GM19395 (cell line): ENCODE data around the gene DSCAM.

Experiments used
- ATAC-seq: cut with Tn5 transposase; IDR thresholded peaks from one replicate; pipeline ENCODE4 v1.9.1; 2021; ENCODE audit warnings: mild to moderate bottlenecking, moderate library complexity; ENCODE audit not compliant: unreplicated experiment

Gene DSCAM

DNA sequence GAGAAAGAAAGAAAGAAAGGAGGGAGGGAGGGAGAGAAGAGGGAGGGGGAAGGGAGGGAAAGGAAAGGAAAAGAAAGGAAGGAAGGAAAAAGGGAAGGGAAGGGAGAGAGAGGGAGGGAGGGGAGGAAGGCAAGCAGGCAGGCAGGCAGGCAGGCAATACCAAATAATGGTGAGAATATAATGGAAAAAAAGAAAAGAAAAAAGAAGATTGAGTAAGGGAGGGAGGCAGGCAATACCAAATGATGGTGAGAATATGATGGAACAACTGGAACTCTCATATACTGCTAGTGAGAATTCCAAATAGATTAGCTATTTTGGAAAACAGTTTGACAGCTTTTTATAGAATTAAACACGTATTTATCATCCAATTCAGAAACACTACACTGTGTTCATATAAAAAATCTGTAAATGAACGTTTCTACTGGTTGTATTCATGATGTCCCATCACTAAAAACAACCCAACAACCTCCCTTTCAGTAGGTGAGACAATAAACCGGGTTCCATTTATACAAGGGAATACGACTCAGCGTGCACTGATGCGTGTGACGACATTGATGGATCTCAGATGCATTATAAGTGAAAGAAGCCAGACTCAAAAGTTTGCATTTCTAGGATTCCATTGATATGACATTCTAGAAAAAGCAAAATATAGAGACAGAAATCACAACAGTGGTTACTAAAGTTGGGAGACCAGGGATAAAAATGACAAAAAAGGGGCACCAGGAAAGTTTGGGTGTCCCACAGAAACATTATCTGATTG, 226.4 kb downstream of the DSCAM start:
- no peak for ATAC-seq

- ATAC-seq: no peak
These were observed 228.6 kb downstream of the DSCAM start for GRCh38 chr21:40618191-40618973.

DNA sequence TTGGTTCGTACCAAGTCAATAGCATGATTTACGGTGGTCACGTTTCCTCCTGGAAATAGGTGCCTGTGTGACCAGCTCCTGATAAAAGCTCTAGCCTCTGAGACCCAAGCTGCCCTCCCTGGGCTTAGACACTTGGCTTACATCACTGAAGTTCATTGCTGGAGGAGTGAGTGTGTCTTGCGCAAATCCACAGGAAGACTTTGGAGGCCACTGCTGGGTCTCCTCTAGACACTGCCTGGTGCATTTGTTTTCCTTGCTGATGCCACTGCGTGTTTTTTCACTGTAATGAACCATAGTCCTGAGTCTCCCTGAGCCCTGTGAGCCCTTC, 230.6 kb downstream of the DSCAM start:
- no peak for ATAC-seq

DNA sequence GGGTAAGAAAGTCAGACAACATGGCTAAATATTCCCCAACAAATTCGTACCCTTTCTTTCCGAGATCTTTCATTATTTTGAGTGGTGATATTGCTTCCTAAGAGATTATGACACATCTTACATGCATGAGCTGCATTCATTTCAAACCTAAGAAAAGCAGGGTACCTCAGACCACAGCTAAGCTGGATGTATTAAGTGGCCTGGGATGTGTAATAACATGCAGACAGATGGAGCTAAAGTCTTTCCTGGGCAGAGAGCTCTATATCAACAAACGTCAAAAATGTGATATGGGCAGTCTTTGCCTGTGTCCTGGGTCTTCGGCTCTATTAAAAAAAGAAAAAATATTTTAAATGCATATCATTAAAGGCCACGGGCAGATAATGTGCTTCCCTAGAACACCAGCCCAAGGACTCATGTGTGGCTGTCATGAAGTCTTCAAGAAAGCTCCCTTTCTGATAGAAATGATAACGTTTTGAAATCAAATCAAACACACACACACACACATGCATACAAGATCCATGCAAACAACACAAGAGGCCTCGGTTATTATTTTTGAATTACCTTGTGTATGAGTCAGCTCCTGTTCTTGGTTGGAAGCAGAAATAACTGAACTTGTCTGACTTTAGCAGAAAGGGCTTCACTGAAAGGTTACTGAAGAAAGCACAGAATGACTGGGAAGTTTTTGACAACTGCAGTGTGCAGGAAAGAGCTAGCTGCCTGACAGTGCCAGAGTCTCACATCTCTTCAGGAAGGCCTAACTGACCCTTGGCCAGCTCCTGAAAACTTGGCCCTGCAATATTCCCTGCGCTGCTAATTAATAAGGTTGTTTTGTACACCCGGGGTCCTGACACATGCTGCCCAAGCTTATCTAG, 231.2 kb downstream of the DSCAM start:
- ATAC-seq: no peak

- ATAC-seq: no peak
These were observed 233.4 kb downstream of the DSCAM start for GRCh38 chr21:40613546-40614030.

DNA sequence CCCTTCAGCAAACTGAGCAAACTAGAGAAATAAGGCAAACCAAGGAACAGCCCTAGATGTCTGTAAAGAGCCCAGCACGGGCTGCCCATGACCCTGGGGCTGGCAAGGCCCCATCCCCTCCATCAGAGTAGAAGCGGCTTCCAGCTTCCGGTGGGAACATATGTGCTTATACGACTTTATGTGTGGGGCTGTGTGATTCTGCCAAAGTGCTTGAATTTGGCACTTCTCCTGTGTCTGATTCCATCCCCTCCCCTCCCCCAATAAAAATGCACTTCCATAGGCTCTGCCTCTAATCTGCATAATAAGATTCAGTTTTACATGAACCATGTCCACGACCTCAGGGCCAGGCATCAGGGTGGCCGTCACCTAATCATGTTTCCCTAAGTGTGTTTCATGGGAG, 236.6 kb downstream of the DSCAM start:
- ATAC-seq: no peak

- ATAC-seq: no peak
These were observed 240.6 kb downstream of the DSCAM start for GRCh38 chr21:40606341-40606740.

DNA sequence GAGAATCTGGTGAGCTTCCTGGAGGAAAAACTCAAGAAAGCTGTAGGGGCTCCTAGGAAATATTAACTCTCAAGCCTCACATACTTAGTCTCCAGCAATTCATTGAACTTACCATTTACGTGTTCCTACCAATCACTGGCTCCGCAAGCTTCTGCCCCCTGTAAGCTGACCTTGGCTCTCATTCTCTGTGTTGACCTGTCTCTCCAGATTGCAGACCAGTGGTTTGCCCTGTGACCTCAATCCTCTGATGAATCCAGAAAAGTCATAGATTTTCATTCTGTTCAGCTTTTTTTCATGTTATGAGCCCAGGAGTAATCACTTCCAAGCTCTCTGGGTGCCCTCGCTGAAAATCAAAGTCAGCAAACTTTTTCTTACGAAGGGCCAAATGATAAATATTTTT, 241.9 kb downstream of the DSCAM start:
- ATAC-seq: no peak

DNA sequence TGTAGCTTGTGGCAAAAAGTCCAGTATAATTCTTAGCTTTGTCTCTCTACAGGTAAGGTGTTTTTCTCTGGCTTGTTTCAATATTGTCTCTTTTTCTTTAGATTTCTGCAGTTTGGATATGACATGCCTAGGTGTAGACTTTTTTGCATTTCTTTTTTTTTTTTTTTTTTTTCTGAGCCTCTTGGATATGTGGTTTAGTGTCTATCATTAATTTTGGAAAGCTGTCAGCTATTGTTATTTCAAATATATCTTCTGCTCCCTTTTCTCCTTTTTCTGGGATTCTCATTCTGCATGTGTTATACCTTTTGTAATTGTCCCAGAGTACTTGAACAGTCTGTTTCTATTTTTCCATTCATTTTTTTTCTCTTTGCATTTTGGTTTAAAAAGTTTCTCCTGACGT, 243.2 kb downstream of the DSCAM start:
- ATAC-seq: no peak

- ATAC-seq: no peak
These were observed 244.9 kb downstream of the DSCAM start for GRCh38 chr21:40602080-40602479.

DNA sequence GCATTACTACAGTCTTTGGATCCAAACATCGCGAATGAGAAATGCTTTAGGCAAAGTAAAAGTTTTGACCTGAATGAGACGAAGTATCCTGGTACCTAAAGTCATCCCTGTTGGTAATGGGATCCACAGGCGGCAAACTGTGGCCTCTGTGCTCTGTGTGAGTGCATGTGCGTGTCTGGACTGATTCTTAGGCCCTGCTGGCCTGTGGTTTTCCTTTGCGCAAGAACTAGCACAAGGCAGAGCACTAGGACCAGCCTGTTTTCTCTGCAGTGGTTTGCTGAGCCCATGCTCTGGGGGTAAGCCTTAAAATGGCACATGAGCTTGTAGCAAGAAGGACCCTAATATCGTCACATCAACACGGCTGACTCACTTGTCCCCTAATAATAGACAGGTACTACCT, 251.2 kb downstream of the DSCAM start:
- no peak for ATAC-seq

DNA sequence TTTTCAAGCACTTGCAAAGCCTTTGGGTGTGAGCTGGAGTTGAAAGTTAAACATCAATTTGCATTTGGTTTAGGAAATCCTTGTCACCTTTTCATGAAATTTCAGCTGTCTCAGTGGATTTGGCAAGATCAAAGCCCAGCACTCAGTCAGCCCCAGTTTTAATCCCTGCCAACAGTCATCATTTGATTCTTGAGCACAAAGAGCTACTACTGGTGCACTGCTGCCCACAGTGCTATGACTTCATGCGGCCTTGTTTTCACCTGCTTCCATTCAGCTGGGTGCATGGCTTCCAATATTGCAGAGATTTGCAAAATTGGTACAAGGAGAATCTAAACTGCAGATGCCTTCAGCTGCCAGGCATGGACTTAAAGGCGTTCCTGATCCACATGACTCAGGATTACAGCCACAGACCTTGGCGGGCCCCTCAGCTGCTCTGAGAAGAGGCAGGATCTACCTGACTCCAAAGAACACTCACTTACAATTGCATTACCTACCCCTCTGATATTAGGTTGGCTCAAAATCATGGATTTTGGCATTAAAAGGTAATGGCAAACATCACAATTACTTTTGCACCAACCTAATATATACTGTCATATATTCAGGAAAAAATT, 259.1 kb downstream of the DSCAM start:
- ATAC-seq: no peak

GRCh38 chr21:40586575-40586974, 260.4 kb downstream of the DSCAM start:
- no peak for ATAC-seq

- no peak for ATAC-seq
These were observed 269.5 kb downstream of the DSCAM start for GRCh38 chr21:40577285-40578043.

DNA sequence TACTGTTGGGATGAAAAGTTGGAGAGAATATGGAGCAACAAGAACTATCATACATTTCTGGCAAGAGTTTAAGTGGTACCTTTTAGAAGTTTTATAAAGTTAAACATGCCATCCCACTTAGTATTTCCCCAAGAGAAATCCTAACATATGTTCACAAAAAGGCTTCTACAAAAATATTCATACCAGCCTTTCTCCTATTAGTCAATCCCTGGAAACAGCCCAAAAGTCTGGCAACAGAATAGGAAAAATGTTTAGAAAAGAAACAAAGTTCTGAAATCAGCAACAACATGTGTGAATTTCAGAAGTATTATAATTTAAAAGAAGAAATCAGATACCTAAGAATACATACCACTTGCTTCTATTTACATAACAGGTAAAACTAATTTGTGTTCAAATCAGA, 271.0 kb downstream of the DSCAM start:
- ATAC-seq: no peak

DNA sequence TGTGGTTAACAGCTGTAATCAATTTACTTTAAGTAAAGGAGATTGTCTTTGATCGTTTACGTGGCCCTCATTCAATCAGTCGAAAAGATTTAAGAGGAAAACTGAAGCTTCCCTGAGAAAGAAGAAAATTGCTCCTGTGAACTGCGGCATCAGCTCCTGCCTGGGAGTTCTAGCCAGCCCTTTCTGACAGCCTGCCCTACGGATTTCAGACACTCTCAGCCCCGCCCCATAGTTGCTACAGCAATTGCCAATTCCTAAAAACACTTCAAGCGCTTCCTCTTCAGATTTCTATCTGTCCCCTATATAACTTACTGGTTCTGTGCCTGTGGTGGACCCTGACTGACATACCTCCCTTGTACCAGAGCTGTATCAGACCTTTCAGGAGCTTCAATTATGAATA, 277.6 kb downstream of the DSCAM start:
- no peak for ATAC-seq

DNA sequence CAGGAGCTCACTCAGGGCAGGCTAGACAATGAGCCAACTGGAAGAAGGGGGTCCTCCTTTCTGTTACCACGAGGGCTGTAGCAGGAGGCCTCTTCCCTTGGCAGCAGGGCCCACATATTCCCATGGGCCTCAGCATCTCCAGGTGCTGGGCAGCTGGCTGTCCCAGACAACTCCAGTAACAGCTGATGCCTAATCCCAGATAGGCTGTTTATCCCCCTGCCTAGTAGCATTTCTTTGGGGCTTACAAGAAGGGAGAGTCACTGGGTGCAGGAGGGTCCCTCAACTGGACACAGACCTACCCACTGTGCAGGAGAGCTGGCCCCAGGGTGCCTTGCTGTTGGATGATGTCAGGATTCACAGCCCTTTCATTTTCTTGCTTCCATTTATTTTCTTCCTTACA, 278.2 kb downstream of the DSCAM start:
- no peak for ATAC-seq

- ATAC-seq: no peak
These were observed 279.5 kb downstream of the DSCAM start for GRCh38 chr21:40567501-40567900.

DNA sequence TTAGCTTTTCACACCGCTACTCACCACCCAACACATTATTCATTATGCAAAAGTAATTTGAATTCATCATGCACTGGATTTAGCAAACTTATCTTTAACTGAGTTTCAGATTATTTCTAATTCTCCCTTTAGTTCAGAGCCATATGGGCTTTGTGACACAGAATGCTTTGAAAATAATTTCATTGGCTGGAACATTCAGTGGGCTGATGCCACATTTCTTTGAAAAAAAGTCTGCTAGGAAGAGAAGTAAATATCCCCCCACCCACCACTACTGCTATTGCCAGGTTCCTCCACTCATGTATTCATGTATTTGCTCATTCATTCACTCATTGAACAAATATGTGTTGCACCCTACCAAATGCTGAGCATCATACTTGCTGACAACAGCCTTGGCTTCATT, 280.5 kb downstream of the DSCAM start:
- no peak for ATAC-seq

GRCh38 chr21:40564318-40564717, 282.6 kb downstream of the DSCAM start:
- no peak for ATAC-seq
